Tibial artery (tissue), 4 donors: ENCODE results near the gene PPP2R5A.

Source experiments
- DNase-seq, 2 donors: peaks; one replicate each; pipeline ENCODE4 v3.0.0-alpha.2; 2019
- H3K27ac ChIP-seq, 2 donors: fragments of 200-600 bp; sonication (generic) in 1 of 2; 1 replicate in 1 of 2; 2 replicates in 1 of 2; pipeline ENCODE4 v1.5.1; 2018 to 2019; ENCODE audit warnings: mild to moderate bottlenecking in 1 of 2
- H3K27me3 ChIP-seq, 2 donors: fragments of 200-600 bp; sonication (generic) in 1 of 2; one replicate each; pipeline versions ENCODE4 v1.5.1 to v1.6.0; 2016 to 2019
- H3K36me3 ChIP-seq, 3 donors: fragments of 200-600 bp; sonication (generic) in 2 of 3; one replicate each; pipeline ENCODE4 v1.5.1; 2016 to 2019; ENCODE audit warnings: mild to moderate bottlenecking in 2 of 3
- H3K4me1 ChIP-seq, 4 donors: fragments of 200-600 bp; sonication (generic) in 2 of 4; 1 replicate in 3 of 4; 2 replicates in 1 of 4; pipeline ENCODE4 v1.5.1; 2016 to 2019
- H3K4me3 ChIP-seq, 2 donors: fragments of 200-600 bp; sonication (generic) in 1 of 2; 1 replicate in 1 of 2; 2 replicates in 1 of 2; pipeline ENCODE4 v1.5.1; 2018 to 2019; ENCODE audit warnings: mild to moderate bottlenecking in 2 of 2
- H3K9me3 ChIP-seq, 3 donors: fragments of 200-600 bp; sonication (generic) in 1 of 3; one replicate each; pipeline ENCODE4 v1.5.1; 2016 to 2019
- intact Hi-C: fragments of 100-400 bp; cut with DNase I; formaldehyde crosslinking; loops from one replicate; pipeline ENCODE4 v1.15.0; 2023; ENCODE audit warnings: low total_unique reads
- TF ChIP-seq, protein P1 (sequence below), 2 experiments: fragments of 200-600 bp in 1 of 2; fragments of 450-650 bp in 1 of 2; IDR thresholded peaks; one replicate each; pipeline ENCODE4 v1.5.1; 2017 to 2019; ENCODE audit warnings: antibody characterized with exemption in 2 of 2, mild to moderate bottlenecking in 1 of 2, moderate library complexity in 1 of 2

PPP2R5A gene

GRCh38 chr1:212284744-212285684 is at the start of gene PPP2R5A:
Gene PPP2R5A, plus strand, starts transcription at chr1:212285410. Its CDS starts 701 bp downstream, at chr1:212286111.
- TF ChIP-seq, protein P1, sequence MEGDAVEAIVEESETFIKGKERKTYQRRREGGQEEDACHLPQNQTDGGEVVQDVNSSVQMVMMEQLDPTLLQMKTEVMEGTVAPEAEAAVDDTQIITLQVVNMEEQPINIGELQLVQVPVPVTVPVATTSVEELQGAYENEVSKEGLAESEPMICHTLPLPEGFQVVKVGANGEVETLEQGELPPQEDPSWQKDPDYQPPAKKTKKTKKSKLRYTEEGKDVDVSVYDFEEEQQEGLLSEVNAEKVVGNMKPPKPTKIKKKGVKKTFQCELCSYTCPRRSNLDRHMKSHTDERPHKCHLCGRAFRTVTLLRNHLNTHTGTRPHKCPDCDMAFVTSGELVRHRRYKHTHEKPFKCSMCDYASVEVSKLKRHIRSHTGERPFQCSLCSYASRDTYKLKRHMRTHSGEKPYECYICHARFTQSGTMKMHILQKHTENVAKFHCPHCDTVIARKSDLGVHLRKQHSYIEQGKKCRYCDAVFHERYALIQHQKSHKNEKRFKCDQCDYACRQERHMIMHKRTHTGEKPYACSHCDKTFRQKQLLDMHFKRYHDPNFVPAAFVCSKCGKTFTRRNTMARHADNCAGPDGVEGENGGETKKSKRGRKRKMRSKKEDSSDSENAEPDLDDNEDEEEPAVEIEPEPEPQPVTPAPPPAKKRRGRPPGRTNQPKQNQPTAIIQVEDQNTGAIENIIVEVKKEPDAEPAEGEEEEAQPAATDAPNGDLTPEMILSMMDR (IDR thresholded peaks at IDR 0.05) = no peak
- peak; percentile 99 to 100 for DNase-seq
- H3K27me3 ChIP-seq = no peaks in the 10 kb centered on the region
- H3K4me3 ChIP-seq = peak within 1 kb of the TSS; percentile 83 to 88
- H3K9me3 ChIP-seq = no peaks in the 10 kb centered on the region
- H3K27ac ChIP-seq = peak within 1 kb of the TSS; percentile 96 to 99
- no peaks in the 10 kb centered on the region for H3K36me3 ChIP-seq
- peaks cover 0 to 30% (median 19%) of the 10 kb centered on the region in 4 donors for H3K4me1 ChIP-seq
- intact Hi-C loops = loop anchor here (10.0 kb wide), 2 partner anchors 50 to 270 kb away; no protein-coding TSS in a partner anchor

- no peaks in the 10 kb centered on the region for H3K9me3 ChIP-seq
- peak overlapping the region in 1 of 2 donors; percentile 52 for H3K27ac ChIP-seq
- no peak overlapping the region for H3K4me3 ChIP-seq
- TF ChIP-seq, protein P1 (IDR thresholded peaks at IDR 0.05) = no peak
- no peaks in the 10 kb centered on the region for H3K36me3 ChIP-seq
- no peak for DNase-seq
- H3K4me1 ChIP-seq = peaks cover 0 to 38% (median 28%) of the 10 kb centered on the region in 4 donors
- intact Hi-C loops = loop anchor here (10.0 kb wide), 1 partner anchor 49 kb away; the partner anchor contains the start of gene PPP2R5A
- no peaks in the 10 kb centered on the region for H3K27me3 ChIP-seq
Observed at GRCh38 chr1:212235857-212236256, 49.4 kb upstream of the PPP2R5A start.

DNA sequence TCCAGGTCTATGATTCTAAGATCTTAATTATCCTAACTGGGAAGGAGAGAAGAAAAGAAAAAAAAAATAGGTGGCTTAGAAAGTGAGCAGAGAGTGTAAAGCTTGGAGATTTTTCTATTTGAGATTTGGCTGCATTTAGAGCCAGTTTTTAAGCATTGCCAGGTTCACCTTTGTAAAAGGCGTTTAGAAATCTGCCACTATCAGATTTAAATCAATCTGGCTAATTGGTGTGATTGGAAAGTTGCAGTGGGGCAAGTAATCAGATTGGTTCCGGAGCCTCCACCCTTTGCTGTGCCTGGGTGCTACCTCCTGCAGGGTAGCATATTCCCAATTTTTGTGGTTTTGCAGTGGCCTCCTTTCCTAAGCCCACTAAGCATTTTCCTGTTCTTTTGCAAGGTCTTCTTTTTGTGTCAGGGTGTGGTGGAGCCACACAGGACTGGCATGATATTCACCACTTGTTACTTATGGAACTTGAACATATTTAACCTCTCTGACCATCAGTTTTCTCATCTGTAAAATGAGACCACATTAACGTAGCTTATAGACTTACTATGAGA is 48.5 kb upstream of the PPP2R5A start:
- Histone ChIP-seq H3K4me1 (peaks cover 0 to 38% (median 28%) of the 10 kb centered on the region in 4 donors), H3K27ac (no peak overlapping the region), H3K36me3 (no peaks in the 10 kb centered on the region), H3K4me3 (no peak overlapping the region), H3K27me3 (no peaks in the 10 kb centered on the region), H3K9me3 (no peaks in the 10 kb centered on the region)
- no peak for DNase-seq
- intact Hi-C loops = loop anchor here (10.0 kb wide), 1 partner anchor 48 kb away; the partner anchor contains the start of gene PPP2R5A
- TF ChIP-seq, protein P1 (IDR thresholded peaks at IDR 0.05) = no peak

DNA sequence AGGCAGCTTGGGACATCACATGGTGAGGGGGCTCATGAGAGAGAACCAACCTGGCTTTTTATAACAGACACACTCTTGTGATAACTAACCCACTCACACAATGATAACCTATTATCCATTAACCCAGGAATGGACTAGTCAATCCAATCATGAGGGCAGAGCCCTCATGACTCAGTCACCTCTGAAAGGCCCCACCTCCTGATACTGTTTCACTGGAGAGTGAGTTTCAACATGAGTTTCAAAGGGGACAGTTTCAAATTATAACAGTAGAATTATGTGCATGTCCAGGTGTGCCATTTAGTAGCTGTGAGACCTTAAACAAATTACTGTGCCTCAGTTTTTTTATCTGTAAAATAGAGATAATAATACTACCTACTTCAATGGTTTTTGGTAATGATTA is 47.6 kb upstream of the PPP2R5A start:
- H3K36me3 ChIP-seq = no peaks in the 10 kb centered on the region
- no peak overlapping the region for H3K27ac ChIP-seq
- intact Hi-C loops = loop anchor here (10.0 kb wide), 1 partner anchor 47 kb away; the partner anchor contains the start of gene PPP2R5A
- H3K4me3 ChIP-seq = no peak overlapping the region
- H3K4me1 ChIP-seq = peaks cover 0 to 38% (median 28%) of the 10 kb centered on the region in 4 donors
- H3K9me3 ChIP-seq = no peaks in the 10 kb centered on the region
- DNase-seq = no peak
- TF ChIP-seq, protein P1 (IDR thresholded peaks at IDR 0.05) = no peak
- no peaks in the 10 kb centered on the region for H3K27me3 ChIP-seq

GRCh38 chr1:212238552-212238951 is 46.7 kb upstream of the PPP2R5A start:
- Histone ChIP-seq H3K4me3 (no peak overlapping the region), H3K27me3 (no peaks in the 10 kb centered on the region), H3K4me1 (peaks cover 0 to 38% (median 28%) of the 10 kb centered on the region in 4 donors), H3K36me3 (no peaks in the 10 kb centered on the region), H3K9me3 (no peaks in the 10 kb centered on the region), H3K27ac (peak overlapping the region; percentile 29 to 61)
- intact Hi-C loops = loop anchor here (10.0 kb wide), 1 partner anchor 46 kb away; the partner anchor contains the start of gene PPP2R5A
- TF ChIP-seq, protein P1 (IDR thresholded peaks at IDR 0.05) = no peak
- DNase-seq = peak in 1 of 2 donors; percentile 79
